GM12873 (cell line): Measurements from ENCODE around the gene SMURF1.

Source experiments
- CTCF ChIP-seq: IDR thresholded peaks from 2 replicates; pipeline ENCODE4 v1.5.1; 2012; ENCODE audit warnings: low read depth, mild to moderate bottlenecking, moderate library complexity, low read length, control low read depth; ENCODE audit not compliant: insufficient read depth; ENCODE audit errors: missing control alignments

The SMURF1 gene

GRCh38 chr7:99092064-99092720, 51.7 kb downstream of the SMURF1 start:
- no peak for TF ChIP-seq CTCF

GRCh38 chr7:99090771-99091542, 53.0 kb downstream of the SMURF1 start:
- TF ChIP-seq CTCF, result no peak

GRCh38 chr7:99089914-99090629, 53.8 kb downstream of the SMURF1 start:
- no peak for TF ChIP-seq CTCF

GRCh38 chr7:99086944-99087343, 57.0 kb downstream of the SMURF1 start:
- no peak for TF ChIP-seq CTCF

- TF ChIP-seq CTCF, result no peak
Measured at GRCh38 chr7:99086532-99086931, 57.4 kb downstream of the SMURF1 start.

- no peak for TF ChIP-seq CTCF
Measured at GRCh38 chr7:99083733-99084132, 60.2 kb downstream of the SMURF1 start.

GRCh38 chr7:99083068-99083651, 60.7 kb downstream of the SMURF1 start:
- no peak for TF ChIP-seq CTCF
